GM18873 (cell line): ENCODE results near the gene USP2.

ENCODE experiments used
- ATAC-seq: cut with Tn5 transposase; IDR thresholded peaks from one replicate; pipeline ENCODE4 v1.9.1; 2021; ENCODE audit warnings: mild to moderate bottlenecking, moderate library complexity, moderate number of reproducible peaks; ENCODE audit not compliant: unreplicated experiment, low FRiP score

The USP2 gene

DNA sequence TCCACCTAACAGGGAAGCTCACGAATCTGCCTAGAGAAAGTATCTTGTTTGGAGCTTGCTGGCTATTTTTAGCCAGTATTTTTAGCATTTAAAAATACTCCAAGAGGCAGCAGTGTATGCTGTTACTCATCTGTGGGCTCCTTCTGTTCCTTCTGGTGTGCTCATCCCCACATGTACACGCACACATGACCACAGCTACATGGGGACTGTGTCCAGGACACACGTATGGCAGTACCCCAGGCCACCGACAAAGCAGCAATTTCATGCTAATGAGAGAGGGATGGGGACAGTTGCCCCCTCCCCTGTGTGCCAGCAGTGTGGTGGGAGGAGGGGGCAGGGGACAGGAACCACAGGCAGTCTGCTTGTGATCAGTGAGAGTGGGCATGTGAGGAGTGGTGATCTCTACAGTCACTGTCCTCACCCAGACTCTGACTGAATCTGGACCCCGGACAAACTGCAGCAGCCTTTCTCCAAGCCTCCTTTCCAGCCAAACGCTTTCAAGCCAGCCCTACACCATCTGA is 16.4 kb downstream of the USP2 start:
- no peak for ATAC-seq

- ATAC-seq = no peak
Measured at GRCh38 chr11:119363851-119364590, 17.5 kb downstream of the USP2 start.

GRCh38 chr11:119363081-119363850 is 18.2 kb downstream of the USP2 start:
- ATAC-seq = no peak

DNA sequence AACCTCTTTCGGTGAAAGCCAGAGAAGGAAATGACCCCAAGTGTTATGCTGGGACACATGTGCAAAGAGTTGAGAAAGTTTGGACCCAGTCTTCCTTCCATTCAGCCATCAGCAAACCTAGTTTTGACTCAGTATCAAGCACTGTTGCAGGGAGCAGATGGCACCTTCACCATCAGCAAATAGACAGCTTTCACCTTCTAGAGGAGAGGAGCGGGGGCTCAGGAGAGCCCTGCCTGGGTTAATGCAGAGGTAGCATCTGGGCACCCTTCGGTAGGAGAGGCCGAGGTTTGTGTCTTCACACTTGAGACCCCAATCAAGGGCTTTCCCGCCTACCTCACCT is 18.8 kb downstream of the USP2 start:
- ATAC-seq = no peak

- ATAC-seq = no peak
Measured at GRCh38 chr11:119361941-119362725, 19.4 kb downstream of the USP2 start.

- ATAC-seq = no peak
Measured at GRCh38 chr11:119361056-119361787, 20.3 kb downstream of the USP2 start.

GRCh38 chr11:119359365-119360214 is 21.9 kb downstream of the USP2 start:
- no peak for ATAC-seq

DNA sequence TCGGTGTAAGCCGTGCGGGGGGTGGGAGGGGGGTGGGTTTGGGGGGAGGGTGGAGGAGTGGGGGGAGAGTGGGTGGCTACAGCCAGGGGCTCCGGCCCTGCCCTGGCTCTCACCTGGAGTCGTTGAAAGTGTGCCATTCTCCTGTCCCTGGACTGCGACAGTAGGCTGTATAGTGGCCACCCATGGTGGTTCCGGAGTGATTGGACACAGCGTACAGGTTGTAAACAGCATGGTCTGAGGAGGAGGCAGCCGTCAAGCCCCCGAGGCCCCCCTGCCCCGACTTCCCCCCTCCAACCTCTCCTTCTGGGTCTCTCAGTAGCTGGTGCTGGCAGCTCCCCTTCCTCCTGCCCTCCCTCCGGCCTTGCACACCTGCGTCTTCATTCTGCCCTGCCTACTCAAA is 24.4 kb downstream of the USP2 start:
- no peak for ATAC-seq

DNA sequence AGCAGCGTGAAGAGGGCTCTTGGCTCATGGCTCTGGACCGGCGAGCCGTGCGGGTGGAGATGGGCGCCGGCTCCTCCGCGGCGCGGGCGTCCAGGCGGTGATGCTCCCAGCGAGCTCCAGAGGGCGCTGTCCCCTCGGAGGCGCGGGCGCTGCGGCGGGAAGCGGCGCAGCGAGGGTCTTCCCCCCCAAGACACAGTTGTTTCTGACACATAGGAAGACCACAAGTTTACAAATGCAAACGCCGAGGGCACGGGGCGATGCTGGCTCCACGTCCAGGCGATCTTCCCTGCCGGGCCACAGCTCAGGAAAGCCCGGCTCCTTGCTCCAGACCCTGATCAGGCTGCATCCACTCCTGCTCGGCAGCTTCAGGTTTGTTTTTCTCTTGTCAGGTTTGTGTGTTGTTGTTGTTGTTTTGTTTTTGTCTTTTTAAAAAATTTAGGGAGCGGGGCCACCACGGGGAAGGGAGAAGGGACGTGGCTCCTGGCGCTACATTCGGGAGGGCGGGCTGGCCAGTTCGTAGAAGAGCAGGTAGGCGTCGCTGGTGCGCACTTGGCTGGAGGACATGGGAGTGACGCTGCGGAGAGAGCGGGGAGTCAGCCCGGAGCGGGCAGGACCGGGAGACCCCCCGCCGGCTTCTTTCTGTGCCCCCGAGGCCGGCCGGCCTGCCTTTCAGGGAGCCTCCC is 25.0 kb downstream of the USP2 start:
- ATAC-seq = no peak

DNA sequence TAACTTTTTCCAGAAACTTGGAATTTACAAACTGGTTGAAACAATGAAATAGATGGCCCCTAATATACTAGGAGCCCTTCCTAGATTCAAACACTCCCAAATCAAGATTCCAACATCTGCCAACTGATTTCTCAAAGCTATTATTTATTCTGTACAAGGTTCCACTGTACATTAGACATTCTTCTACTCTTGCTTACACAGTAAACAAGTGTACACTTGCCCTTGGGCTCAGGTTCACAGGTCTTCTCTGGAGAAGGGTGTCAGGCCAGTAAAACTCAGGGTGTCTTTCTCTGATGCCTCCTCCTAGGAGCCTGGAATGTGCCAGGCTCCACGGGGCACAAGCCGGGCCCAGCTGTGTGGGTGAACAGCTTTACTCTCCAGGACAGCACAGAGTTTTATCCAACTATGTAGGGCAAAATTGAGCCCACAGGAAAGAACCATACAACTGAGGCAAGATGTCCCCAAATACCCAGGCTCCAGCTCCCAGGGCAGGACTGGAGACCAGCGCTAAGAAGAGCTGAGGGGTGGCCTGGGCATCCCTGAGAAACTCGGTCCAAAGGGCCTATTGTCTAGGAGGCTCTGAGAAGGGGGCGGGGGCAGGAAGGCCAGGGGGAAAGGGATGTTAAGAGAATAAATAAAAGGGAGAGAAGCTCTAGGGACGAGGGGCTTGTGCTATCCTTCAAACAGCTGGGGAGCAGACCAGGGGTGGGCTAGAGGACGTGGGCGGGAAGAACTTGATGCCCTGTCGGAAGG is 26.2 kb downstream of the USP2 start:
- ATAC-seq = no peak

DNA sequence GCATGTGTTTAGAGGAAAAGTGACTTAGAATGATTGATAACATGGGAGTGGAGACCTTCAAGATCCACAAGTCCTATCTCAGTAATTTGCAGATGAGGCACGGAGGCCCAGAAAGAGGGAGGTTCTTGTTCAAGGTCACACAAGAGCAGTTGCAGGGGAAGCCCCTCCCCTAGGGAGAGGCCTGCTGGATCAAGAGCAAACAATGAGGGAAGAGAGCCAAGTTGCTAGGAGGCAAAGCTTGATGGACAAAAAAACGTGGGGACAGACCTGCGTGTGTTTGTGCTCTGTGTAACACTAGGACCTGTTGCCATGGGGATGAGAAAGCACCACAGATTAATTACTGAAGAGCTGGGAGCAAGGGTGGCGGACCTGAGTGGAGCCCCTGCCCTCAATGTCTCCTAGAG is 28.6 kb downstream of the USP2 start:
- ATAC-seq = no peak

DNA sequence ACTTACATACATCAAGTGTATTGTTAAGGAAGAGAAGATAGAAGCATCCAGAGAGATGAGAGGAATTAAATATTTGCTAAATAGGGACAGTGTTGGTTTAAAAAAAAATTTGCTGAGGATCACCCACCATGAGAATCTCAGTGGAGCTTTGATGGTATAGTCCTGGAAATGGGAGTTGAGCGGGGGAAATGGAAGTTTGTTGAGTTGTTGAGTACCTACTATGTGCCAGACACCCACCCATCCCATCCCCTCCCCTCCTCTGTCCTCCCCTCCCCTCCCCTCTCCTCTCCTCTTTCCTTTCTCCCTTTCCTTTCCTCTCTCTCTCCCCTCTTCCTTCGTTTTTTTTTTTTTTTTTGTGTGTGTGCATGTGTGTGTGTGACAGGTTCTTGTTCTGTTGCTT is 30.3 kb downstream of the USP2 start:
- ATAC-seq = no peak

GRCh38 chr11:119350302-119350701 is 31.2 kb downstream of the USP2 start:
- ATAC-seq = no peak

- ATAC-seq = no peak
Measured at GRCh38 chr11:119347940-119348605, 33.4 kb downstream of the USP2 start.

GRCh38 chr11:119347242-119347641 is 34.2 kb downstream of the USP2 start:
- no peak for ATAC-seq

DNA sequence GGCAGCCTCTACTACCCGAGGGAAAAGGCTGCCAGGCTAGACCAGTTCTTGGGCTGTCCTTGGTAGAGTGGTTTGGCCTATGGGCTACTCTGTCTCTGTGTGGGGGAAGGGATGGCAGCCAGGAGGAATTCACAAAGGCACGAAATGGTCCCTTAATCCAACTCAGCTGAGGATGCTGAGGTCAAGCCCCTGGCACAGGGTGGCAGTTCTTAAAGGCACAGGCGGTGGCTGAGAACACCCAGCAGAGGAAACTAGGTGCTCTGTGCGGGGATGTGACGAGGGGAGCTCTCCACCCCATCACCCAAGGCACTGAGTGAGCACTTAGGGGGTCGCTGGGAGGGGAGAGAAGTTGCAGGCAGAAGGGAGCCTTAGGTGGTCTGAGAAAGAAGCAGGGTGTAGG is 34.9 kb downstream of the USP2 start, which contains the start of gene MFRP:
Gene MFRP, minus strand, starts transcription at position 101 of the 400 bp plus-strand sequence. CDS start 192 bp downstream, outside the sequence.
- no peak for ATAC-seq

DNA sequence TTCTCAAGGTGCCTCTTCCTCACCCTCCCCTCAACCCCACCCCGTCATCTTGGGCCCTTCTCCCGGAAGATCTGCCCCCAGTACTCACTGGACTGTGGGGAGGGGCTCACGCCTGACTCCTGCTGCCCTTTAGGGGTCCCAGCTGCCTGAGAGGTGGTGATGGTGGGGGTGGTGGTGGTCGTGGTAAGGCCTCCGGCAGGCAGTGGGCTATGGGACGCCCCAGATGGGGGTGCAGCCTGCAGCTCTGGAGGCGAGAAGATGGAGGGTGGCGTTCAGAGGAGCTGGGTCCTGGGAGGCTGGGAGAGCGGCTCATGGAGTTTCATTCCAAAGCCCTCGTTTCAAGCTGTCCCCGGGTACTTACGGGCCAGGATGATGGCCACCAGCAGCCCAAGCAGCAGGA is 35.8 kb downstream of the USP2 start:
- no peak for ATAC-seq
